BE2C (cell line): ENCODE data around the gene MAGI2.

Experiments used
- DNase-seq: peaks from one replicate; pipeline ENCODE4 v3.0.0-alpha.2; 2020
- H3K27me3 ChIP-seq: fragments of 250-450 bp; sonication (Bioruptor Pico); 2 replicates; pipeline ENCODE4 v1.5.1; 2020; ENCODE audit warnings: mild to moderate bottlenecking
- H3K36me3 ChIP-seq: fragments of 250-450 bp; sonication (Bioruptor Pico); 2 replicates; pipeline ENCODE4 v1.5.1; 2020; ENCODE audit warnings: mild to moderate bottlenecking
- H3K4me1 ChIP-seq: fragments of 250-450 bp; sonication (Bioruptor Pico); 2 replicates; pipeline ENCODE4 v1.5.1; 2020
- H3K4me3 ChIP-seq: 2 replicates; pipeline ENCODE4 v1.5.1; 2011; ENCODE audit warnings: low read depth, low read length
- H3K9me3 ChIP-seq: fragments of 250-450 bp; sonication (Bioruptor Pico); 2 replicates; pipeline ENCODE4 v1.5.1; 2020
- CTCF ChIP-seq: IDR thresholded peaks from 2 replicates; pipeline ENCODE4 v1.5.1; 2012; ENCODE audit warnings: mild to moderate bottlenecking, low read depth, low read length

Gene MAGI2

GRCh38 chr7:78529392-78529791 lies 924.1 kb downstream of the MAGI2 start:
- H3K27me3 ChIP-seq: no peaks in the 10 kb centered on the region; the same call in 1 of the 2 replicates
- no peak for DNase-seq
- no peak overlapping the region for H3K4me3 ChIP-seq
- TF ChIP-seq CTCF: no peak
- H3K9me3 ChIP-seq: no peaks in the 10 kb centered on the region
- no peaks in the 10 kb centered on the region for H3K4me1 ChIP-seq
- H3K36me3 ChIP-seq: no peaks in the 10 kb centered on the region

GRCh38 chr7:78528964-78529363 lies 924.5 kb downstream of the MAGI2 start:
- TF ChIP-seq CTCF: no peak
- Histone ChIP-seq H3K9me3 (no peaks in the 10 kb centered on the region), H3K4me1 (no peaks in the 10 kb centered on the region), H3K27me3 (no peaks in the 10 kb centered on the region; the same call in 1 of the 2 replicates), H3K36me3 (no peaks in the 10 kb centered on the region), H3K4me3 (no peak overlapping the region)
- DNase-seq: no peak

- Histone ChIP-seq H3K4me3 (no peak overlapping the region), H3K4me1 (no peaks in the 10 kb centered on the region), H3K27me3 (no peaks in the 10 kb centered on the region), H3K36me3 (no peaks in the 10 kb centered on the region), H3K9me3 (no peaks in the 10 kb centered on the region)
- no peak for TF ChIP-seq CTCF
- no peak for DNase-seq
Measured at GRCh38 chr7:78523930-78524329, 929.5 kb downstream of the MAGI2 start.

GRCh38 chr7:78521961-78522360 lies 931.5 kb downstream of the MAGI2 start:
- no peak overlapping the region for H3K4me3 ChIP-seq
- TF ChIP-seq CTCF: no peak
- H3K36me3 ChIP-seq: no peaks in the 10 kb centered on the region
- H3K4me1 ChIP-seq: no peaks in the 10 kb centered on the region
- no peaks in the 10 kb centered on the region for H3K27me3 ChIP-seq
- H3K9me3 ChIP-seq: no peaks in the 10 kb centered on the region
- DNase-seq: no peak

GRCh38 chr7:78516450-78516849 lies 937.0 kb downstream of the MAGI2 start:
- no peaks in the 10 kb centered on the region for H3K36me3 ChIP-seq
- no peak for DNase-seq
- no peaks in the 10 kb centered on the region for H3K4me1 ChIP-seq
- TF ChIP-seq CTCF: no peak
- no peaks in the 10 kb centered on the region for H3K27me3 ChIP-seq
- no peaks in the 10 kb centered on the region for H3K9me3 ChIP-seq
- no peak overlapping the region for H3K4me3 ChIP-seq

- H3K4me1 ChIP-seq: no peaks in the 10 kb centered on the region
- no peak overlapping the region for H3K4me3 ChIP-seq
- no peaks in the 10 kb centered on the region for H3K36me3 ChIP-seq
- no peaks in the 10 kb centered on the region for H3K9me3 ChIP-seq
- peaks cover 2% of the 10 kb centered on the region; the same call in 1 of the 2 replicates for H3K27me3 ChIP-seq
- no peak for TF ChIP-seq CTCF
- DNase-seq: no peak
Measured at GRCh38 chr7:78514634-78515033, 938.8 kb downstream of the MAGI2 start.
